Nephron (organoid): ENCODE results near the gene VAPA.
"Not testable (repeated sequence)": the region's sequence is repeated elsewhere in the genome, so short reads cannot be mapped to it uniquely, and the experiment has no call there.

Experiments
- H3K27ac Mint-ChIP-seq, 3 experiments: 2 replicates each; pipeline ENCODE4 v1.8.0; 2020; ENCODE audit warnings: mixed read lengths in 3 of 3, mild to moderate bottlenecking in 2 of 3, moderate library complexity in 1 of 3
- H3K27me3 Mint-ChIP-seq: 2 replicates; pipeline ENCODE4 v1.8.0; 2021; ENCODE audit warnings: low read depth, mild to moderate bottlenecking, moderate library complexity, mixed read lengths
- H3K36me3 Mint-ChIP-seq: 2 replicates; pipeline ENCODE4 v1.8.0; 2020; ENCODE audit warnings: low read depth, mixed read lengths
- H3K4me1 Mint-ChIP-seq: 2 replicates; pipeline ENCODE4 v1.8.0; 2020; ENCODE audit warnings: mixed read lengths
- H3K4me3 Mint-ChIP-seq, 3 experiments: 2 replicates each; pipeline ENCODE4 v1.8.0; 2020; ENCODE audit warnings: mild to moderate bottlenecking in 3 of 3, mixed read lengths in 3 of 3, moderate library complexity in 2 of 3
- H3K9me3 Mint-ChIP-seq: 2 replicates; pipeline ENCODE4 v1.8.0; 2020; ENCODE audit warnings: mixed read lengths
- CTCF ChIP-seq, 3 experiments: fragments of 200-600 bp; sonication (generic); IDR thresholded peaks; one replicate each; pipeline ENCODE4 v1.5.0; 2021; ENCODE audit warnings: antibody characterized with exemption in 3 of 3; ENCODE audit not compliant: unreplicated experiment in 3 of 3

The VAPA gene

DNA sequence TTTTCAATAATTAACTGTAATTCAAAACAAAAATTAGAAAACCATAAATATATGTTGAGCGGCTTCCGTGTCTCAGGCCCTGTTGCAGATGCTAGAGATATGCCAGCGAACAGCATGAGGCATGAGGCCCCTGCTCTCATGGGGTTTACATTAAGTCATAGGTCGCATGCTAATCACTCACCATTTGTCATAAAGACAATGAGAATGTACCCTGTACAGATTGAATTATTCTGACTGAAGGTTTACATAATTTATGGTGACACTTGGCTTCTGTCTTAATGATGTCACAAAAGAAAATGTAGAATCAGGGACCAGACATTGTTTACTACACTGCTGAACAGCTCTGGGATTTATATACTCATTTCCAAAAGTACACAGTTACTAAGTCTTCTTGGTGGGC is 5.9 kb upstream of the VAPA start:
- no peak overlapping the region for H3K27ac Mint-ChIP-seq
- no peaks in the 10 kb centered on the region for H3K9me3 Mint-ChIP-seq
- H3K36me3 Mint-ChIP-seq = no peaks in the 10 kb centered on the region
- no peak for TF ChIP-seq CTCF (IDR thresholded peaks at IDR 0.05; ENCODE audit: unreplicated experiment in 3 of 3)
- H3K4me1 Mint-ChIP-seq = peaks cover 2% of the 10 kb centered on the region
- peaks cover 10% of the 10 kb centered on the region for H3K27me3 Mint-ChIP-seq
- H3K4me3 Mint-ChIP-seq = no peak overlapping the region

DNA sequence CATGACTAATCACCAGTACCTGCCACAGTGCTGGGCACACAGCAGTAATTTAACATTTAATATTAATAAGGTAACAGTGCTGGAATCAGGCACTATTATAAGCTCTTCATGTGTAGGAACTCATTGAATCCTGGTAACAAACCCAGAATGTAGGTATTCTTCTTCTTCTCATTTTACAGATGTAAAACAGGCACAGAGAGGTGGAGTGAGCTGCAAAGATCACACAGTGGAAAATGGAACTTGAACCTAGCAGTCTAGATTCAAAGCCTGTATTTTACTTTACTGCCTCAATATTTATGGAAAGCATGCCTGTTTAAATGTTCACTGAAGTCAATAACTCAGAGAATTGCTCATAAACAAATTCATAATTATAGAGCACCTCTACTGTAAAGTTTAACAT is 3.7 kb upstream of the VAPA start:
- Mint-ChIP-seq H3K4me1 (peaks cover 7% of the 10 kb centered on the region), H3K9me3 (no peaks in the 10 kb centered on the region), H3K27ac (no peak overlapping the region), H3K36me3 (no peaks in the 10 kb centered on the region), H3K27me3 (peaks cover 10% of the 10 kb centered on the region), H3K4me3 (no peak overlapping the region)
- TF ChIP-seq CTCF (IDR thresholded peaks at IDR 0.05; ENCODE audit: unreplicated experiment in 3 of 3) = no peak

DNA sequence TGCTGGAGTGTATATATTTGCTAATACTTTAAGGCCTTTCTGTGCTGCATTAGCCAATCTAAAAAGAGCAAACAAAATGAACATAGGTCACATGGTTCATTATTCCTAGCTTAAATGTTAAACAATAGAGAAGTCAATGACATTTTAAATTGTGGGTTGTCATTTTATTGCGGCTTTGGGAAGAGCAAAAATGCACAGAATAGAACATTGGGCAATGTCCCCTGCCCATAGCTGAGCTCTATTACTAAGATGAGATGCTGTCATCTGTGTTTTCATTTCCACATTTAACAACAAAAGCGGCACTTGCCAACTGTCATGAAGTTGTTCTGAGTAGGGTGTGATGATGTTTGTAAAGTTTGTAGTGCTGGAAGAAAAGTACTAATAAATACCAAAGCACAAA is 3.2 kb upstream of the VAPA start:
- no peak for TF ChIP-seq CTCF (IDR thresholded peaks at IDR 0.05; ENCODE audit: unreplicated experiment in 3 of 3)
- Mint-ChIP-seq H3K27me3 (peaks cover 10% of the 10 kb centered on the region), H3K36me3 (no peaks in the 10 kb centered on the region), H3K27ac (no peak overlapping the region), H3K4me1 (peaks cover 13% of the 10 kb centered on the region), H3K4me3 (peak overlapping the region in 1 of 3 experiments; percentile 25), H3K9me3 (no peaks in the 10 kb centered on the region)

GRCh38 chr18:9911226-9911625 is 2.6 kb upstream of the VAPA start:
- no peaks in the 10 kb centered on the region for H3K36me3 Mint-ChIP-seq
- H3K9me3 Mint-ChIP-seq = no peaks in the 10 kb centered on the region
- peaks cover 10% of the 10 kb centered on the region for H3K27me3 Mint-ChIP-seq
- no peak for TF ChIP-seq CTCF (IDR thresholded peaks at IDR 0.05; ENCODE audit: unreplicated experiment in 3 of 3)
- H3K4me3 Mint-ChIP-seq = peak overlapping the region in 2 of 3 experiments; percentile 8 to 29
- no peak overlapping the region for H3K27ac Mint-ChIP-seq
- H3K4me1 Mint-ChIP-seq = peaks cover 19% of the 10 kb centered on the region

DNA sequence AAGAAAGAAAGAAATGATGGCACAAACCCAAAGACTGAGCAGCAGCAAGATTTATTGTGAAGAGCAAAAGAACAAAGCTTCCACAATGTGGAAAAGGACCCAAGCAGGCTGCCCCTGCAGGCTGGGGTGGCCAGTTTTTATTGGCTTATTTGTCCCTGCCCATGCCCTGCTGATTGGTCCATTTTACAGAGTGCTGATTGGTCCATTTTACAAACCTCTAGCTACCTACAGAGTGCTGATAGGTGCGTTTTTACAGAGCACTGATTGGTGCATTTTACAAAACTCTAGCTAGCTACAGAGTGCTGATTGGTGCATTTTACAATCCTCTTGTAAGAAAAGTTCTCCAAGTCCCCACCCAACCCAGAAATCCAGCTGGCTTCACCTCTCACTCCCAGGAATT is 1.5 kb upstream of the VAPA start:
- Mint-ChIP-seq H3K4me3 (peak overlapping the region in 1 of 3 experiments; percentile 20), H3K4me1 (peaks cover 23% of the 10 kb centered on the region), H3K27me3 (peaks cover 10% of the 10 kb centered on the region)
- H3K27ac Mint-ChIP-seq, H3K9me3 Mint-ChIP-seq, H3K36me3 Mint-ChIP-seq: not testable (repeated sequence)

DNA sequence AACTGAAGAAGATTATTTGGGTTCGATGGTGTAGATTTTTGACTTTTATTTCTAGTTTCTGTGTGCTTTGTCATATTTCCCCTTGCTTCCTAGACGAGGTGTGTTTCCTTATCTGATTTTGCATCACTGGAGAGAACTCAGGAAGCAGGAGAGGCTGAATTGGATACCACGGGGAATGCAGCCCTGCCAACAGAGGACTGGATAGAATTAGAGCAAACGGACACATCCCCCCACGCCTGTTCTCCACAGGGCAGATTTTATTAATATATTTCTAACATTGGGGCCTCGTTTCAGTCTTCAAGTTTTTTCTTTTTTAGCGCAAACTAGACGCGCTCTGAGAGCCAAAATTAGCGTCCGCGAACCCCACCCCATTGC is 678 bp upstream of the VAPA start:
- no peaks in the 10 kb centered on the region for H3K9me3 Mint-ChIP-seq
- TF ChIP-seq CTCF (IDR thresholded peaks at IDR 0.05; ENCODE audit: unreplicated experiment in 3 of 3) = no peak
- H3K27ac Mint-ChIP-seq = peak overlapping the region; percentile 81 to 97 (median 93)
- H3K4me1 Mint-ChIP-seq = peaks cover 23% of the 10 kb centered on the region
- H3K36me3 Mint-ChIP-seq = no peaks in the 10 kb centered on the region
- peaks cover 6% of the 10 kb centered on the region for H3K27me3 Mint-ChIP-seq
- peak overlapping the region; percentile 90 to 94 (median 93) for H3K4me3 Mint-ChIP-seq

- Mint-ChIP-seq H3K4me1 (peaks cover 23% of the 10 kb centered on the region), H3K27me3 (peaks cover 2% of the 10 kb centered on the region), H3K27ac (peak overlapping the region in 1 of 3 experiments; percentile 93), H3K4me3 (peak overlapping the region; percentile 90 to 94 (median 93)), H3K9me3 (no peaks in the 10 kb centered on the region), H3K36me3 (no peaks in the 10 kb centered on the region)
- TF ChIP-seq CTCF (IDR thresholded peaks at IDR 0.05; ENCODE audit: unreplicated experiment in 3 of 3) = no peak
Observed at GRCh38 chr18:9914334-9914583, 443 bp downstream of the VAPA start.
